ENCODE measurements around the gene ZNF787.
"Not testable (repeated sequence)": the region's sequence is repeated elsewhere in the genome, so short reads cannot be mapped to it uniquely, and the experiment has no call there.

GRCh38 chr19:56098237-56098636 is 22.9 kb downstream of the ZNF787 start:
- not testable (repeated sequence) for TF ChIP-seq CTCF (IDR thresholded peaks at IDR 0.05; ENCODE audit: extremely low read depth in 1 of 2, insufficient read depth in 1 of 2, low read depth in 1 of 2, low read length in 2 of 2); MYC (IDR thresholded peaks at IDR 0.05; ENCODE audit: low read depth, low read length); EZH2 (IDR thresholded peaks at IDR 0.05; ENCODE audit: borderline replicate concordance, low read depth, low read length, severe bottlenecking); POLR2AphosphoS5 (IDR thresholded peaks at IDR 0.05; ENCODE audit: insufficient read depth, low read depth, low read length); POLR2A (IDR thresholded peaks at IDR 0.05; ENCODE audit: low read depth, low read length); GATA2 (IDR thresholded peaks at IDR 0.05; ENCODE audit: insufficient read depth, insufficient read length, low read depth, low read length); JUN (IDR thresholded peaks at IDR 0.05; ENCODE audit: borderline replicate concordance, insufficient read depth, insufficient read length, low read depth)
- TF ChIP-seq, protein P1, sequence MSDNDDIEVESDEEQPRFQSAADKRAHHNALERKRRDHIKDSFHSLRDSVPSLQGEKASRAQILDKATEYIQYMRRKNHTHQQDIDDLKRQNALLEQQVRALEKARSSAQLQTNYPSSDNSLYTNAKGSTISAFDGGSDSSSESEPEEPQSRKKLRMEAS (IDR thresholded peaks at IDR 0.05; ENCODE audit: insufficient read depth, insufficient read length): not testable (repeated sequence)

Measured in endothelial cell of umbilical vein (primary cell).